AML-193 (cell line): ENCODE results near the gene HSPA2.
"Not testable (repeated sequence)": the region's sequence is repeated elsewhere in the genome, so short reads cannot be mapped to it uniquely, and the experiment has no call there.

ENCODE experiments used
- DNase-seq, 2 experiments: peaks; one replicate each; lab custom pipeline; 2025; lab: John Stamatoyannopoulos, UW

HSPA2 gene

DNA sequence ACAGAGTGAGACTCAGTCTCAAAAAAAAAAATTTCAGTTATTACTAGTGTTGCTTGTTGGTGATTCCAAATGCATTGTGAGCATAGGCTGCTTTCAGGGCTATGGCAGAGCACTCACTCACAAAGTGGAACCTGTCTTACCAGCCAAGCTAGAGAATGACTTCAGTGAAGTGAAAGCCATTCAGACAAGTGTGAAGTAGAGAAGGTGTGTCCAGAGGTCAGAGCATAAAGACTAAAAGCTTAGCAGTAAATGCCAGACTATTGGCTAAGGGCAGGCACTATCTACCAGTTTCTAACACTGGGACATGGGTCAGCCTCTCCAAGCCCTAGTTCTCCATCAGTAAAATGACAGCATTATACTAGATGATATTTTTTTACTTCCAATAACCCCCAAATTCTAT, 21.9 kb downstream of the HSPA2 start:
- no peak for DNase-seq

DNA sequence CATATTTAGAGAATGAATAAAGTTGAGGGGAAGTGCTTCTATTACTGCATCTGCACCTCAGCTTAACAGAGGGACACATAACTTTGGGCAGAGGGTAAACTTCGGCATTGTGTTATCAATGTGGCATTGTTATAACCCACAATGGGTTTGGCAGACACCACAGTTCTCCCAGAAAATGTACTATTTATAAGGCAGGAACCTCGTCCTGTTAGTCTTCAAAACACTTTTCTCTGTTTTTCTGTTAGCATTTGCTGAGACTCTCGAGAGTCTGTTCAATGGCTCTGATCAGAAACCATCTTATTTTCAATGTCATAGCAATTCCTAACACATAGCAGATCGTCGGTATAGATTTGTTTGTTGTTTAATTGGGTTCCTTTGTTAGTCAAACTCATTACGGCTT, 23.2 kb downstream of the HSPA2 start:
- no peak for DNase-seq

DNA sequence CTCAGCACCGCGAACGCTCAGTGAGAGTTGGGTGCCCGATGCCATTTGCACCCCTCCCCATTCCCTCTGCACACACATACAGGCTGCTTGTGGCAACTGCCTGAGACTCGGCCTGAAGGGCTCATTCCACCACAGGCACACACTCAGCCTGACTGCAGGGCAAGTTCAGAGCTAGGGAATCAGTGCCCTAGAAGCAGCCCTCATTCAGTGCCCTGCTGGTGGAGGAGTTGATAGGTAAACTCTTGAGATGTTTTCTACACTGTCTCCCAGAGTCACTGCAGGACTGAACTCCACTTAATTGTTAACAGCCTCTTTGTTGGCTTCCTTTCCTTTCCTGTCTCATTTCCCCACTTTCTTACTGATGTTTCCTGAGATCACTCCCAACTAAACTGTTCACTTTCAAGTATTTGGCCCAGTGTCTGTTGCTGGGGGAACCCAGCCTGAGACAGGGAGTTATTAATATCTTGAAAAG, 26.1 kb downstream of the HSPA2 start:
- DNase-seq, result no peak

DNA sequence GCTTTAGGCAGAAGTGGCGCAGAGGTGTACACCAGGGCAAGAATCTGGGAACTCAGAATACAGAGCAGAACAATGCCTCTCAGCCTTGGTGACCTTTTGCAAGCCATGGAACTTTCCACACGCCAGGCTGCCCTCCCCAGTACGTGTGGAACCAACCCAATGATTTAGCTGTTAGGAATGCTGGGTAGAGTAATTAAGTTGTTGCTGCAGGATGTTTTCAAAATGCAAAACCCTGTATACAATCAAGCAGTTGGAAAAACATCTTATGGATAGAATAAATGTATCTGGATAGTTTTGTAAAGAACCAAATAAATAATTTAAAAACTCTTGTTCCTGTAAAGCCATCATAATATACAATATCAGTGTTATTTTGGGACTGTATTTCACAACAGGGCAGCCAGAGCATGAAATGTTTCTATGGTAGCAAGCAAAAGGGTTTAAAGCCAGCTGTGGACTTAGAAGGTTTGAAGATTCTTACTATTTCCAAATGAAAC, 28.6 kb downstream of the HSPA2 start:
- DNase-seq, result no peak

DNA sequence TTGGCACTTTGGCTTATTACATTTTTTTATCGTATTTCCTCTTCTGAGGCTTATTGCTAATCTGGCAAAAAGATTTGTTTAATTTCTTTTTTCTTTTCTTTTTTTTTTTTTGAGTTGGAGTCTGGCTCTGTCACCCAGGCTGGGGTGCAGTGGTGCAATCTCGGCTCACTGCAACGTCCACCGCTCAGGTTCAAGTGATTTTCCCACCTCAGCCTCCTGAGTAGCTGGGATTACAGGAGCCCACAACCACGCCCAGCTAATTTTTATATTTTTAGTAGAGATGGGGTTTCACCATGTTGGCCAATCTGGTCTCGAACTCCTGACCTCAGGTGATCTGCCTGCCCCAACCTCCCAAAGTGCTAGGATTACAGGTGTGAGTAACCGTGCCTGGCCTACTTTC, 29.1 kb downstream of the HSPA2 start:
- DNase-seq, result not testable (repeated sequence)

DNA sequence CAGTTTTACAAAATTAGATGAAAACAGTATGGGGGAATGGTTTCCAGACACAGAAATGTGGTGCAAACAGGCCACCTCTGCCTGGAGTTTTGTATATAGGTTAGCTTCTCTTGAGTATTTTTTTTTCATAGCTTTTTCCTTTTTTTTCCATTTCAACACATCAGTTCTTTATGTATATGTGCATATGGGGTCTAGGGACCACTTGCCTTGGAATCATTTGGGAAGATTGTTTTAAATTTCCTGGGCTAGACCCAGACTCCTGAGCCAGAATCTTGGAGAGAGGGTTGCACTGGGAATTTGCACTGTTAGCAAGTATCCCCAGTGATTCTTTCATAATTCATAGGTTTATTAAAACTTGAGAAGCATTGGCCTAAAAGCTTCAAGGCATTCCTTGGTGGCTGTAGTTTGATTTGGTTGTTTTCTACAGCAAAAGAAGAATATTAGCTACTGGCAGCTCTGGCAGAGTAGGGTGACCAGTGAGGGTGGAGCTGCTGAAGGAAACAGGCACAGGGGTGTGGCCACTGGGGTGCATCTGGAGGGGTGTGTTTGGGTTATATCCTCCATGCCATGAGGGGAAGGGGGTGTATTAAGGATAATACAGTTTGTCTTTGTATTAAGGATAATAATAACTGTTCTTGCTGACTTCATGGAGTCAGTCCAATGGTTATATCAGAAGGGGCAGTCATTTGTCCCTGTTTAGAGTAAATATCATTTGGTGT, 32.0 kb downstream of the HSPA2 start:
- no peak for DNase-seq

DNA sequence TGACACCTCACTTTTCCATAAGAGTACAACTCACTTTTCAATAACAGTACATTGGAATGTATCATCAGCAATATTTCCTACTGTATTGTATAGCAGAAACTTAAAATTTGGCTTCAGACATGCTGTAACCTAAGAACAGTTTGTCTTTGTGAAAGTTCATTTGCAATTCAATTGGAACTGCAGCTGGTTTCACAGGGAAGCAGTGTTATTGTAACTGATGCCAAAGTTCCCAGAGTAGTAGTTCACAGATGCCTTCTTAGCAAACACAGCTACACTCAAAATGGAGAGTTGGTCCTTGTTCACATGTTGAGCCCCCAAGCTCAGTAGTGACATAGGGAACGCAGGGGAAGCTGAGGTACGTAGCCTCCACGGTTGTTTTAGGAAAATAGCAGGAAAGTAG, 32.6 kb downstream of the HSPA2 start:
- no peak for DNase-seq

DNA sequence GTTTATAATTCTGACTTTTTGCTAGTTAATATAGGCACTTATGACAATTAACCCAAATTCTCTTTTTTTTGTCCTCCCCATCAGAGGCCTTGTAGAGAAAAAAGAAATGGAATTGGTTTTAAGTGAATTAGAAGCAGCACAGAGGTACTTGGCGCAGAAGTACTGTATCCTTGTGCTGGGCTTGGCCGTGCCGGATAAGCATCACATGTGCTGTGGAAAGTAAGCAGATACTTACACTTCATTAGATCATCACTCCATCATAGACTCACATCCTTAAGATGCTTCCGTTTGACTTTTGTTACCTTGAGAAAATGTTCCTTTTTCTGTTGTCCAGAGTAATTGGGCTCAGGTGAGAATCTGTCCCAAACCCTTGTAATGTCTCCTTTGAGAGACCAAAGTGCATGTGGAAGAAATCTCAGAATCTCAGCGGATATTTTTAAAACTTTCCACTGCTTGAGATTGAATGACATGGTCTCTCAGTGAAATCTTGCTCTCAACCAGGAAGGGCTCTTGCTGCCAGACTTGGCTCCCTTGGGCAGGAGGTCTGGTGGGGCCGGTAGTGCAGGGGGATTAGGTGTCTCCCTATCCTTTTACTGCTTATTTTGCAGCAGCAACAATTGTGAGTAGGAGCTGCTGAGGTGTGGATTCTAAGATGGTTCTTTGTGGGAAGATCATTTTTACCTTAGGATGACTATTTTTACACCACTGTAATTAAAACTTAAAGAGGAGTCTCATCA, 34.0 kb downstream of the HSPA2 start:
- no peak for DNase-seq

DNA sequence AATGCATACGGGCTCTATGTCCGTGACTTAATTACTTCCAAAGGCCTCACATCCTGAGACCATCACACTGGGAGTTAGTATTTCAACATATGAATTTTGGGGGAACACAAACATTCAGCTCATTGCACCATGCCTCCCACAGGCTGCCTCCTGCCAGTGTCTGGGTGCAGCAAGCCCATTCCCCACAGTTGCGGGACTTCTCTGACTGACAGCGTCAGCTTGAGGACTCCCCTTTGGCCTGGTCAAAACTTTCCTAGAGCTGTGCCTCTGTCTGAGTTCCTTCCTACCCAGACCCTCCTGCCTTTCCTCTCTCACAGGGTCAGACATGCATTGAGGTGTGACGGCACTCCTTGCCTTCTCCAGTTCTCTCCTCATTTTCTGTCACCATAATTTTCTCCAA, 36.7 kb downstream of the HSPA2 start:
- DNase-seq, result no peak

DNA sequence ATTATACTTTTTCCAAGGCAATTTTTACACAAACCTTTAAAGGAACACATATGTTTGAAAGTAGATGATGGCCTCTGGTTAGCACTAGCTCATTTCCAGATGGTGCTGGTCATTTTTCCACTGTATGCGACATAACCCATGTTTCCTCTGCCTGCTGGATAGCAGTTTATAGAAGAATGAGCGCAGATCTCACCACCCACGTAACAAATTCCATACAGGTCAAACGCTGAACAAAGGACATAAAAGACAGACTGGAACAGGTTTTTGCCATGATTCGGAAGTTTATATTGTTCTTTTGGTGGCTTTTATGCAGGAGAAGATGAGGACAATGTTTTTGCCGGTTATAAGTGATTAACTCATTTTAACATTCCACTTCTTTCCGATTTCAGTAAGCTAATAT, 39.9 kb downstream of the HSPA2 start:
- no peak for DNase-seq

DNA sequence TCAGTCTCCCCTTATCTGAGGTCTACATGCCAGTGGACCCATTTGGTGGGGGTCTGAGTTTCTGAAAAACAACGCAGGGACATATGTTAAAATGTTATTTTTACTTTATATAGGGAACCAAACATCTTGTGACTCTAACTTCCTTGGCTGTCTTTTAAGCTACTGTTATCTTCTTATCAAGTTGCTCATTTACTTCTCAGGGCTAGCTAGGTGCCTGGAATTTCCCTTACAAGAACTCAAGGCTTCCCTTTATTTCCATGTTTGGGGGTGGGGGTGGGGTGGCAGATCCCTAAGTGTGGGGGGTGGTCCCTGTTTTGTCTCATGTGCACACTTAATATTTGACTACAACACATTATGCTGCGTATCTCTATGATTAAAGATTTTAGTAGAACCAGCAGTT, 40.8 kb downstream of the HSPA2 start:
- DNase-seq, result no peak

DNA sequence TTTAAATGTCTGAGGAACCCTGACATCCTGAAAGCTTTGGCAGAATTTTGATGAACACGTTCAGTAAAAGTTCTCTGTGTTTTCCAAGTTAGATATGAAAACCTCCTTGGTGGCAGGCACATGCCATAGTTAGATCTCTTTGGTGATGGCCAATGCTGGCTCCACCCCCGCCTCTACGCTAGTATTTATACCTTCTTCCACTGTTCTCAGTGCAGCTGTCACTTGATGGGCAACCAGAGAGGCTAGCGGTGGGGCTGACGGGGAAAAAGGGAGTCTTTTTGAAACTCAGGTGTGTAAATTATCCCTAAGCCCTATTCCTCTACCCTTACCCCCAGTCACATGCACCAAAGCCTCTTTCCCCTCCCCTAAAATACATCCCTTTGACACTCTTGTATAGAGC, 41.3 kb downstream of the HSPA2 start:
- no peak for DNase-seq

DNA sequence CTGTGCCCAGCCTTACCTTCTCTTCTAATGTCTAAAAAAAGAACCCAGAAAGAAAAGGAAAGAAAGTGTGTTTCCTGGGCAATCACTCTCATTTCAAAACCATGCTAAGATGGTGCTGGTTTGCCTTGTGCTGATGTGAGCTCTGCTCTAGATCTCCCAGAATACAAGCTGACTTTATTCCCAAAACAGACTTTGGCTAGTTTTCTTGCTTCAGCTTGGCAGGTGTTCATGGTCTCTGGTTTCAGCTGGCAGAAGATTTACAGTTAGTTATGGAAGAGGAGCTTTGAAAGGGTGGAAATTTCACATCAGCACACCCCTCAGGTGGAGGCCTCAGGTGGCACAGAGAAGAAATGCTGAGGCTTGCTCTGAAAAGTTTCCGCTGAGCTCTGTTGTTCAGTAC, 43.6 kb downstream of the HSPA2 start:
- DNase-seq, result no peak

DNA sequence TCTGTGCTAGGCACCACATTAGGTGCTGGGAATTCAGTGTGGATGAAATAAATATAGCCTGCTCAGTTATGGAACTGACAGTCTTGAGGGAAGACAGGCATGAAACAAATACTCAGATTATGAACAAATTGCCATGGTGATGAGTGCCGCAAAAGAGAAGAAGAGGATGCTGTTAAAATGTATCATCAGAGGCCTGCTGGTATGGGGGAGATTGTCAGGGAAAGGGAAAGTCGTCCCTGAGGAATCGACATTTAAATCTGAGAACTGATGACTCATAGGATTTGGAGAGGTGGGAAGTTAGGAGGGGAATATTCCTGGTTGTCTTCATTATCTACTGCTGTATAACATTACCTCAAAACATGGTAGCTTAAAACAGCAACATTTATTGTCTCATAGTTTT, 51.3 kb downstream of the HSPA2 start:
- DNase-seq, result no peak
